ENCODE results near the gene PRKN.

The PRKN gene

DNA sequence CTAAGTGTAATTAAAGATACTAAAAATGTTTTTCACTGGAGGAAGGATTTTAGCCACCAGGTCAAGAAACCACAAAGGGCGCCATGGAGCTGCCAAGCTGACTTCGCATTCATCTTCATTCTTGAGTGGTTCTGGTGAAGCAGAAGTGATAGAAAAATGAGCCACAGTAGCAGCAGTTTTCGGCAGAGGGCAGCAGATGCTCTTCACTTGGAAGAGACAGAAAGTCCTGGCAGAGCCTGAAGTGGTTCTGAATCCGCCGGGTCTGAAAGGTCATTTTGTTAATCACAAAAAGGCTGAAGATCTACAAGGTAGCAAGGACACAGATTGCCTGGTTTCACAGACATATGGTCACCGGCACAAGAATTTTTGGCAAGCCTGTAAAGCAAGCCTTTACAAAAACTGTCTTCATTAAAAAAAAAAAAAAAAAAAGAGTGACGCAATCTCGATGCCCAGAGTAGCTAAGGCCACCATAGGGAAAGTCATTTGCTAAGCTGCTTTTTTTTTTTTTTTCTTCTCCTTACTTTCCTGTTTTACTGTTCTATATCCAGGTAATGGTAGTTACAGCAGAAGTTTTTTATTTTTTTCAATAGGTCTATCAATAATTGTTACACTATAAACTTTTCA lies 1108.6 kb downstream of the PRKN start:
- DNase-seq (ENCODE audit: low read depth in 2 of 2) = no peak

DNA sequence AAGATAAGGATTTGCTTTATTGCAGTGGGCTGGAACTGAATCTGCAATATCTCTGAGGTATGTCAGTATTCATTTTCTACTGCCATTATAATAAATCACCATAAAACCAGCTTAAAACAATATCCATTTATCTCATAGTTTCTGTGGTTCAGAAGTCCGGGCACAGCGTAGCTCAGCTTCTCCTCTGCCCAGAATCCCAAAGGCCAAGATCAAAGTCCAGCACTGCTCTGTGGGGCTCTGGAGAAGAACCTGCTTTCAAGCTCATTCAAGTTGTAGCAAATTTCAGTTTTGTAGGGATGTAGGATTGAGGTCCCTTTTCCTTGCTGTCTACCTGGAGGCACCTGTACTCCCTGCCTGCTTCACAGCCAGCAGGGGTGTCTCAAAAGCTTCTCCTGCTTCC lies 1113.9 kb downstream of the PRKN start:
- DNase-seq (ENCODE audit: low read depth in 2 of 2) = no peak

DNA sequence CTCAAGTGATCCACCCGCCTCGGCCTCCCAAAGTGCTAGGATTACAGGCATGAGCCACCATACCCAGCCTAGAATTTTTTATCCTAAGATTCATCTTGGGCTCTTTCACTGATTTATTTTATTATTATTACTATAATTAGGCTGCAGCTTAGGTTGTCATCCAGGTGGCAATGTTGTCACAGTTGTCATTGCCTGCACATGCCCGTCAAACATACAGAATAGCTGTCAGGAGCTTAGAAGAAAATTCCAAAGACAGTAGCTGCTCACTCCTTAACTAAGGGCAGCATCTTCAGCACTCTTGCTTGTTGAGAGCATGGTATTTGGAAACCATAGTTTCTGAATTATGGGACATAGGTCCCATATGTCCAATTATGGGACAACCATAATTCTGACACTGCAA lies 1118.8 kb downstream of the PRKN start:
- no peak for DNase-seq (ENCODE audit: low read depth in 2 of 2)

DNA sequence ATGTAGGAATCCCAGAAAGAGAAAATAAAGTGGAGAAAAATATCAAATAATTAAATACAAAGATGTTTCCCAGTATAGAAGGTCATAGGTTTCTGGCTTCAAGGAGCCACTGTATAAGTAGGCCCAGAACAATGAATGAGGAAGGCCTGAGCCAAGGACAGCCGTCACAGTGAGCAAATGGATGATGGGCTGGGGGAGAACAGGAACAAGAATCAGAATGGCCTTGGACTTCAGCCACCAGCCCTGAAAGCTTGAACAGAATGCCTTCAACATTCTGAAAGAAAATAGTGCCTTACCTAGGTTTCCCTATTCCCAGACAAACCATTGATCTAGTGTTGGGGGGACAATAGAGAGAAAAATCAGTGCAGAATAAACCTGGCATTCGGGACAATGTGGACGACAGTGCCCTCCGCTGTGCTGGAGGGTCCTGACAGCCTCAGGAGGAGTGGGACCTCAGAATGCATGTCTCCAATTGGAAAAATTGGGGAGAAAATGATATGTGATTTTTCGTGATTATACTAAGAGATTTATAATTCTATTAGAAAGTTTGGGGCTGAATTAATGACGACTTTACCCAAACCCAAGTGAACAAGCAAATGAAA lies 1119.8 kb downstream of the PRKN start:
- DNase-seq (ENCODE audit: low read depth in 2 of 2) = no peak

DNA sequence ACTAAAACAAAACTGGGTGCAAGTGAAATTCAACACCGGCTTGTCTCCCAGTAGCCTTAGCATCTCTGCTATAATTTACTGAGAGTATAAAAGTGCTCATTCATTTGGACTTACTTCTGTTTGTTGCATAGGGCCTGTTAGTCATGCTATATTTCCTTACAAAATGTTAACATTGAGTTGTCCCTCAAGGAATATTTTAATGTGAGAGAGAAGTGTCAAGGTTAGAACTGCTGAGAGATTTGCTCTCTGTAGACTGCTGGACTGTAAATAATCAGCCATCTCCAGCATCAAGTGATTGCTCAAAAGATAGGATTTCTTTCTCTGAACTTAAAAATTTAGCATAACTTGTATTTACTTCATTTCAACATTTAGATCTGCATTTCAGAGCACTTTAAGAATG lies 1125.2 kb downstream of the PRKN start:
- no peak for DNase-seq (ENCODE audit: low read depth in 2 of 2)

DNA sequence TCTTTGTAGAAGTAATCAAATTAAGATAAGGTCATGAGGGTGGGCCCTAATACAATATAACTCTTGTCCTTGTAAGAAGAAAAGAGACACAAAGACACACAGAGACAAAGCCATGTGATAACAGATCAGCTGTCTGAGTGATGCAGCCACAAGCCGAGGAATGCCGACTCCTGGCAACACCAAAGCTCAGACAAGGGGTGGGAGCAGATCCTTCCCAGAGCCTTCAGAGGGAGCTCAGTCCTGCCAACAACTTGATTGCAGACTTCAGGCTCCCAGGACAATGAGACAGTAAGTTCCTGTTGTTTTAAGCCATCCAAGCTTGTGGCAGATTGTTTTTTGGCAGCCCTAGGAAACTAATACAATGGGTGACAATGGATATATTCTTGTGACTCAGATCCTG lies 1128.7 kb downstream of the PRKN start:
- no peak for DNase-seq (ENCODE audit: low read depth in 2 of 2)

DNA sequence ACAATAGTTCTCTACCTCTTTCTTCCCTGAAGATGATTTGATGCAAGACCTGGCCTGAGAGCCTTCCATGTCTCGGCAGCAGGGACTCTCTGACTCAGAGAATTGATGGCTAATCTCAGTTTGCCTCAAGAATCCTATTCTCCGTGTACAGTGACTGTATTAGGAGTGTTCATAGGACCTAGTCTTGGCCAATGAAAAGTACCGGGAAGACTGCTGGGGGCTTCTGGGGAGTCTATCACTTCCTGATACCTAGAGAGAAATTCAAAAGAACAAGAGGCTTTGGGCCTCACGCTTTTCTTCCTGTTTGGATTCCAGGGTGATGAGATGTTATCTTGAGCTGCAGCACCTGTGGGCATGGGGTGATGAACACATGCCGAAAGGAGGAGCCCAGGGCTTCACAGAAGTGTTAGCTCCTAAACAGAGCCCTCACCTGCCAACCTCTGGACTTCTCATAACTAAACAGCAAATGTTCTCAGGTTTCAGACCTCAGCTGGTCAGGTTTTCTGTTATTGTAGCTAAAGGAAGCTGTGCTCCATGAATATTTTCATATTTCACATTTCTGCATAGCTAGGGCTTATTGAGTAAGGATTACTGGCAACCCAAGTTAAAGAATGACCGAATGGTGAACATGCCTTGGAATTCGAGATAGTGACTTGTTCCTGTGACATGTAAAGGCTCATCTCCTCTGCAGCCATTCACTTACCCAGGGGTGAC lies 1130.6 kb downstream of the PRKN start:
- DNase-seq (ENCODE audit: low read depth in 2 of 2) = no peak

DNA sequence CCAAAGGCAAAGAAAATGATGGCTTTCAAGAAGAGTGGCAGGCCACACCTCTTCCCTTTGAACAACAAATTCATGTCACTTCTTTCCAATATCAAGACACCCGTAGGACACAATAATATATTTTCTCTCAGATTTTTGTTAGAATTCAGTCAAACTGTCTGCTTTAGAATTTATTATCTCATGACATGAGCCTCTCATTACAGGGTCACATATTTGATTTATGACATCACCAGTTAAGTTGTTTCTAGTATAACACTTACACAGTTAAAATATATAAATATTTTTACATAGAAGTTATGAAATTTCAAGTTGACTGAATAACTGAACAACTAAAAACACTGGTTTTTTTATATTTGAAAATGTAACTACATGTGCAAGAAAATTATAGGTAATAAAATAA lies 1133.2 kb downstream of the PRKN start:
- no peak for DNase-seq (ENCODE audit: low read depth in 2 of 2)

DNA sequence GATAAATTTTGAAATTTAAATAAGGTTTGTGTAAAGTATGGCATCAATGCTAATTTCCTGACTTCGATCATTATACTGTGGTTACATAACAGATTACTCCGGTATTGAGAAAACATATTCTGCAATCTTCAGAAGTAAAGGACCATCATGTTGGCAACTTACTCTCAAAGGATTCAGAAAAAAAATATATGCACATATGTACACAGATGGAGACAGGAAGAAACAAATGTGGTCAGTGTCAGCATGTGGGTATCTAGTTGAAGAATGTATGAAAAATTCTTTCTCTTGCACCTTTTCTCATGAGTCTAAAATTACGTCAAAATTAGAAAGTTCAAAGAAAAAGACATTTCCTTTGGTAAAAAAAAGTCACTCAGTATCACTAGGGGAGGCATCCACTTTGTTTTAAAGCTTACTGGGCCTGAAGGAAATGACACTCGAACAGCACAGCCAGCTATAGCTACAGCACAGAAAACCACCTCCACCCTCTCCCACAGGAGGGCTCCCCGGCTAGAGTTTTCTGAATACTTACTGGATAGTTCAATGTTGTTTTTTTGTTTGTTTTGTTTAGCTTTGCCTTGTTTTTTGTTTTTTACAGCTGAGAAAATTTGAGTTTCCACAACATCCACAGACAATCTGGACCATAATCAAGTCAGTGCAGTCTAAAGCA lies 1136.5 kb downstream of the PRKN start:
- no peak for DNase-seq (ENCODE audit: low read depth in 2 of 2)

DNA sequence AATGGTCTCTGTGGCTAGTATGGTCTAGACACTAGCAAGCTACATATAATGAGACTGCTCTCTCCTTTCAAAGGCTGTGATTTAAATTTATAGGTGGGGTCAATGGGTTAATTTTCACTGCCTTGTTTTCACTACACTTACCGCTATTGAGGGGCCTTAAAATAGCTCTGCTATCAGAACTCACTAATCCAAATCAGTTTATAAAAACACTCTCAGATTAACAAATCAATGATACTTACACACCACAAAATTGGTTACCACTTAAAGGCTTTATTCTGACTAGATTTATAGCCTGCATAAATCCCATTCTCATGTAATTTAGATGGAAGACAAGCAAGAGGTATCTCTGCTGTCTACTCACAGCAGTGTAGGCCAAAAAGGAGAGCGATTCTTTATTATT lies 1140.7 kb downstream of the PRKN start:
- no peak for DNase-seq (ENCODE audit: low read depth in 2 of 2)

DNA sequence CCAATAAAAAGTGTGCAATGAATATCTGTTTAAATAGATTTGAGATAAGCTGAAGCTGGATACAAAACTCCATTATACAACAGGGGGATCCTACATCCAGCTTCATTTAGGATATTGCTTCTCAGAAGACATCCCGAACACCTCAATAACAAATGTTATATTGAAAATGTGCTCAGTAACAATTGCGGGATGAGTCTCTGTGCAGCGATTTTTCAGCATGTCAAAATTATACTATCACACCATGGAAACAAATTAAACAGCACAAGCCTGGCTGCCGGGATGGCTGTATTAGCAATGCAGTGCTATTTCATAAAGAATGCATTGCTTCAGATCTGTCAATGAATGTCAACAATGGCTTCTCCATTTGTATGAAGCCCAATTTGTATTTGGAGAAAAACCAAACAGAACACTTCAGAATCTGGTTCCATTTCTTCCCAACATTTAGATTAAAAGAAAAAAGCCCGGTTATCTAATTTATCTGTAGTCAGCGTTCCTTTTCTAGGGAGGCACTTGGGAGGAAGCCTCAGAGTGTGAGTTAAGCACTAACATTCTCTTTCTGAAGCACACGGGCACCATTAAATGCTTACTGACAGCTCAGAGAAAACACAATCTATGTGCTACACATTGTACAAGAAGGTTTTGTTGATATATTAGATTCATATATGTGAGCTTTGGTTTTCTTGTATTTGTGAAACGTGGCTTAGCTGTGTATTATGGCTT lies 1142.8 kb downstream of the PRKN start:
- no peak for DNase-seq (ENCODE audit: low read depth in 2 of 2)

DNA sequence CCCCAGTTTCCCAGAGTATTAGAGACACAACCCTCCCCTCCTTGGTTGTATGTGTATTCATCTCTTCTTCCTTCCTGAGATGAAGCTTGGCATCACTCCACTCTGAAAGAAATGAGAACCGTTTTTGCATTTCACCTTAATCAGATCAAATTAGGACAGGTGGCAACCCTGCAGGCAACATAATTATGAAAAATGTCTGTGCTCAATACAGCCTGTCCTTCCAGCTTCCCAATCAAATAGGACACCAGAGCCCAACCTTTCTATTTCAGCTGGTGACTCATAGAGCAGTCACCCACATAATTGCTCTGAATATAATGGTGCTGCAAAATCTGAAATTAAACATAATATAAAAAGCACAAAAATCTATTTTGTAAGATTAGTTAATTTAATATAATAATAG lies 1143.5 kb downstream of the PRKN start:
- DNase-seq (ENCODE audit: low read depth in 2 of 2) = no peak

DNA sequence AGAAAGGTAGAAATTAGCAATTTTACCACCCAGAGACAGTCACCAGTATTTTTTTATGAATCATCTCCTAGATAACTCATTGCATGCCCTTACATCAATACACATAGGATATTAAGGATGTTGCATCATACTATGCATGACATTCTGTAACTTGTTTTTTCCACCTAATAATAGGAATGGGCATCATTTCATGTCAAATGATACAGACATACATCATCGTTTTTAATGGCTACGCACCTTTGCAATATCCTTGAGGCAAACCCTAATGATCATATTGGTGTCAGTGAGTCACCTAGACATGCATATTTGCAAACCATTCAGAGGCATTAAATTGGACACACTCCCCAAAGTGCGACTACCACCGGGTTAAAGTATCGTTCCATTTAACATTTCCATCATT lies 1144.0 kb downstream of the PRKN start:
- no peak for DNase-seq (ENCODE audit: low read depth in 2 of 2)

DNA sequence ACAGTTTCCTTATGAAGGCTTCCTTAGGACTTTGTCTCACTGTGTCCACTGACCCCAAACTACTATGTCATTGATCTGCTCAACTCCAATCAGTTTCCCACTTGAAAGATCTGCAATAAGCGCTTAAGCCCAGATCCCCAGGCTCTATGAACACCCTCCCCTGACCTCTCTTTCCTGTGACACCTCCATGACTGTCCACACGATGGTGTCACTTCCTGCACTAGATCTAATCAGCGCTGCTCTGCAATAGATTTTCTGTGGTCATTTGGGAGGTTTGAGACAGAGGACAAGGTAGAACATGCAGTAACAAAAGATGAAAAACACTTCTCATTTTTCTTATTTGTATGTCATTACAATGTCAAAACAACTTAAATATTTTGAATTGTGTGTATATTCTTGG lies 1149.1 kb downstream of the PRKN start:
- no peak for DNase-seq (ENCODE audit: low read depth in 2 of 2)

DNA sequence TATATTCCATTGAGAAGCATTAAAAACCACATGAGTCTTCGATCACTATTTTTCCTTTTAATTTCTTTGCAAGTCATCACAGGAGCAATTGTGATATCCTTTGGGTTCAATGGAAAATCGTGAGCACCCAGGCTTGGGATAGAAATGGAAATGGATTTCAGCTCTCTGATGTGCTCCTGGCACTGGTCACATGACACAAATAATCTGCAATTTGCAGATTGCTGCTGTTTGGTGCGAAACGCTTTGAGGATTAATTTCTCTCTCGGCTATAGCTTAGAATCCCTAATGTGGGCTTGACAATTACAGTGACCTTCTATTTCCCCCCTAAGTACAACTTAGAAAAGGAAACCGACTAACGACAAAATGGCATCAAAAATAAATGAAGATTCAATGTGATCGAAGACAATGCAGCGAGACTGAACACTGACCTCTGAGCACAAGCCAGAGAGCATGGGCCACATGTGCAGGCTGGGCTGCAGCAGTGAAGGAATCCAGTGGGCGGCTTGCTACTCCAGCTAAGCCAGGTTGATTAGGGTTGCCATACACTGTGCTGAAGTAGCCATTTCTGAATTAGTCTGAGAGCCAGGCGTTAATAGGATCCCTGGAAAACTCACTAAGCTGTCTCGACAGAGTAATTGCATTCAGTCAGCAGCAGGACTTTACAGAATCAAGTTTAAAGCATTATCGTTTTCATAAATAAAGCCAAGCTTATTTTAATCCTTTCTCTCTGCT lies 1151.9 kb downstream of the PRKN start:
- no peak for DNase-seq (ENCODE audit: low read depth in 2 of 2)

DNA sequence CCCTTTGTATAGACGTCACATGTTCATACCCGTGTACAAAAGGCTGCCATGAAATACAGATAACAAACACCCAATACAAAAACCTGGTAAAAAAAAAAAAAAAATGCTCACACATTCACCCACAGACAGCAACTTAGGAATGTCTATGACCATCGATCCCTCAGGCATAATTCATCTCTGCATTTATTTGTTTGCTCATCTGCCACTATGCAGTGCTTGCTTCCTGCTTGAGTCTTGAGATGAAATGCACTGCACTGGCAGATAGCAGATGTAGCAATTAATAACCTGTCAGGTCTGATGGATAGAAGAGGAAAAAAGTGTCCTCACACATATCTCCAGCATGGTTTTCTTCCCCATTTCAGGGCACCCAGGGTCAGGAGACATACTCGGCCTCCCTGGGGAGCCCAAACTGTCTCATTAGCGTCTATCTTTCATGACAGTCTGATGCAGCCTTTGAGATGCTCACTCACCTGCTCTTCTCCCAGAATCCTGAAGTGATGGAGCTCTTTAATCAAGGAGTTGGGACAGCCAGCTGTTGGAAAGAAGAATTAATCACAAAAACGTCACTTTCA lies 1158.6 kb downstream of the PRKN start:
- DNase-seq (ENCODE audit: low read depth in 2 of 2) = no peak

DNA sequence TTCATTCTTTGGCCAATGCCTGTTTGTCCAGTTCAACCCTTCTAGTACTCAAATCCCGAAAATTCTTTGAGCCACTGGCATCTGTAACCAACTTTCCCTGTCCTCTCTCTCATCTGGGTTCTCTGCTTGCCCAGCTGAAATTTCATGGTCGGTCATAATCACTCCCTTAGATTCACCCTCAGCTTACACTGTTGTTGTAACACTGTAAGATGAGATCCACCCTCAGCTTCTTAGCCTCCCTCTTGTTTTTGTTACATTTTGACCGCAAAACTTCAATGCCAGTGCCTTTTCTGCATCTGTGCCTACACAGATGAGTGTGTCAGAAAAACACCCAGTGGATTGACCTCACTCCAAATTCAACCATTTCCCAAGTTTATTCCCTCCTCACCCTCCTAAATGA lies 1162.6 kb downstream of the PRKN start:
- DNase-seq (ENCODE audit: low read depth in 2 of 2) = no peak

DNA sequence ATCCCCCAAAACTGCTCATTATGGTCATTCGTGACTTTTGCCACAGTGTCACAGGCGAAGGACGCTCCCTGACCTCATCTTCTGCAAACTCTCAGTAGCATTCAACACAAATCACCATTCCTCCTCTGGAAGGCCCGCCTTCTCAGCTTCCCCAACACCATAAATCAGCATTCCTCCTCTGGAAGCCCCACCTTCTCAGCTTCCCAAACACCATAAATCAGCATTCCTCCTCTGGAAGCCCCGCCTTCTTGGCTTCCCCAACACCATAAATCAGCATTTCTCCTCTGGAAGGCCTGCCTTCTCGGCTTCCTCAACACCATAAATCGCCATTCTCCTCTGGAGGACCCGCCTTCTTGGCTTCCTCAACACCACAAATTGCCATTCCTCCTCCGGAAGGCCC lies 1165.7 kb downstream of the PRKN start:
- no peak for DNase-seq (ENCODE audit: low read depth in 2 of 2)

DNA sequence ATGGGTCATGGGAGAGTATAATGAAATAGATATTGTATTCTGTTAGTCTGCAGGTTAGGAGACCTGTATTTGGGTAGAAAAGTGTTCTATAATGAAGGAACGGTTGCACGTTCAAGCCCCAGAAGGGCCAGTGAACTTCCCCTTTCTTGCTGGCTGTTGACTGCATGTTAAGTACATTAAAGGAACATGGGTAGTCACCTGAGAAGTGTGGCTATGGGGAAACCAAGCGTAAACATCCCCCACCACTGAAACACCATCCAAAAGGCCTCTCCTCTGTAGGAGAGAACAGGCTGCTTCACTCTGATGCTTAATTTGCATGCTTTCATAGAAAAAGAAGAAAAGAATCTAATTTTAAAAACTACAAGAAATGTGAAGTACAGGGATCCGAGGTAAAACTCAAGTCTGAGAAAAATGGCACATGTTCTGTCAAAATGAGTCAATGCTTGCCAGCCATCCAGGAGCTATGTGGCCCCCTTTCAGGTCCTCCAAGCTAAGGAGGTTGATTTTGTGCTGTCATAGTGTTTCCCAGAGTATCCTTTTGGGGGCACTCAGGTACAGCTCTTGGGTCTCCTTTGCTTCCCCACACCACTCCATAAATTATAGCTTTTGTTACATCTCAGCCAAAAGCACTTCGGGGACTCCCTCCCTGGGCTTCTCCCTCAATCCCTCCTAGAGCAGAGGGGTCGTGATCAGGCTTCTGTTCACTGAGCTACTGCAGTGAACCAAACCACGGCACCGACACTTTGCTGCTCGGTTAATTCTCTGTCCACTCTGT lies 1170.0 kb downstream of the PRKN start:
- no peak for DNase-seq (ENCODE audit: low read depth in 2 of 2)

DNA sequence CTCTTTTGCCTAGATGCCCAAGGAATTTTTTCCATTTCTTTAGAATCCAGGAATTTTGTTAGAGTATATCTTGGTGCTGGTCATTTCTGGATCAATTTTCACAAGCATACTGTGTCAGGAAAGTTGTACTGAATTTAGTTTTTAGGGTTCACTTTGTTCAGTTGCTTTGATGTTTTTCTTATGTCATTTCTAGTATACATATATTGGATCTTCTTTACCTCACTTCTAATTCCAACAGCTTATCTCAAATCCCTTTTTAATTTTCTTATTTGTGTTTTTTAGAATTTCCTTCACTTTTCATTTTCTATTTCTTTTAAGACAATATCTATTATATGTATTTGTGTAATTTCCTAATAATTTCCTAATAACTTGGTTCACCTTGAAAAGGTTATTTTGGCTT lies 1172.7 kb downstream of the PRKN start:
- DNase-seq (ENCODE audit: low read depth in 2 of 2) = no peak
